Osteocyte (in vitro differentiated cells): Measurements from ENCODE around the gene THSD4. TPM values are rescaled to one million over a fixed set of nuclear protein-coding genes. Genes with fewer than 3 reads are reported as not detected.

Source experiments
- DNase-seq: peaks from one replicate; pipeline ENCODE4 v3.0.0; 2021; ENCODE audit warnings: mixed read lengths; ENCODE audit not compliant: unreplicated experiment; ENCODE audit errors: extremely low spot score
- H3K27ac Mint-ChIP-seq: one replicate; pipeline ENCODE4 v1.8.0; 2021; ENCODE audit warnings: mild to moderate bottlenecking, mixed read lengths; ENCODE audit not compliant: unreplicated experiment
- H3K27me3 Mint-ChIP-seq: one replicate; pipeline ENCODE4 v1.8.0; 2021; ENCODE audit warnings: mixed read lengths; ENCODE audit not compliant: unreplicated experiment
- H3K36me3 Mint-ChIP-seq: one replicate; pipeline ENCODE4 v1.8.0; 2021; ENCODE audit warnings: mixed read lengths; ENCODE audit not compliant: unreplicated experiment
- H3K4me1 Mint-ChIP-seq: one replicate; pipeline ENCODE4 v1.8.0; 2021; ENCODE audit warnings: mixed read lengths; ENCODE audit not compliant: unreplicated experiment
- H3K4me3 Mint-ChIP-seq: one replicate; pipeline ENCODE4 v1.8.0; 2021; ENCODE audit warnings: mild to moderate bottlenecking, moderate library complexity, mixed read lengths; ENCODE audit not compliant: unreplicated experiment
- H3K9me3 Mint-ChIP-seq: one replicate; pipeline ENCODE4 v1.8.0; 2021; ENCODE audit warnings: mixed read lengths; ENCODE audit not compliant: unreplicated experiment
- total RNA-seq: library from RNA; stranded (reverse); gene quantifications from 2 replicates; pipeline ENCODE4 v1.2.1, GENCODE V29; 2021
- TF ChIP-seq, protein P1 (sequence below): fragments of 200-600 bp; sonication (generic); IDR thresholded peaks from 2 replicates; pipeline ENCODE4 v1.5.0; 2021; ENCODE audit warnings: antibody characterized with exemption, mild to moderate bottlenecking, moderate library complexity

The THSD4 gene
- total RNA-seq, 1 donor from 2014 or later, result 5.7 TPM

DNA sequence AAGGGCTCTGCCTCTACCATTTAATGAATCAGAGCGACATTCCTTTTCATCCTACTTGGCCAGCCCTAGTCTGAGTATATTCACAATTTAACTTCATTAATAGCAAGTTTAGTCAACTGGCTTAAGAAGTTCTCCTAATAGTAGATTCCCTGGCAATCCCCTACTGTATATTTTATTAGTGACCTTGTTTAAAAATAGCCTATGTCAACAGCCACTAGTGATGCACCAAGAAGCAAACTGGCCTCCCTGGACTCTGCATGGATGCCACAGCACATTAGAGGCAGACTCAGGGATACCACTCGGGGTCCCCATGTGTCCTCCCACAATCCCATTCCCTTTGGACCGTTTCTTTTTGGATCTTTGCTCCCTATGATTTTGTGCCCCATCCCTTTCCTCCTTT, 83.6 kb downstream of the THSD4 start:
- Mint-ChIP-seq H3K9me3 (no peaks in the 10 kb centered on the region), H3K4me3 (no peak overlapping the region), H3K36me3 (no peaks in the 10 kb centered on the region), H3K27ac (no peak overlapping the region), H3K27me3 (no peaks in the 10 kb centered on the region), H3K4me1 (peaks cover 4% of the 10 kb centered on the region)
- TF ChIP-seq, protein P1, sequence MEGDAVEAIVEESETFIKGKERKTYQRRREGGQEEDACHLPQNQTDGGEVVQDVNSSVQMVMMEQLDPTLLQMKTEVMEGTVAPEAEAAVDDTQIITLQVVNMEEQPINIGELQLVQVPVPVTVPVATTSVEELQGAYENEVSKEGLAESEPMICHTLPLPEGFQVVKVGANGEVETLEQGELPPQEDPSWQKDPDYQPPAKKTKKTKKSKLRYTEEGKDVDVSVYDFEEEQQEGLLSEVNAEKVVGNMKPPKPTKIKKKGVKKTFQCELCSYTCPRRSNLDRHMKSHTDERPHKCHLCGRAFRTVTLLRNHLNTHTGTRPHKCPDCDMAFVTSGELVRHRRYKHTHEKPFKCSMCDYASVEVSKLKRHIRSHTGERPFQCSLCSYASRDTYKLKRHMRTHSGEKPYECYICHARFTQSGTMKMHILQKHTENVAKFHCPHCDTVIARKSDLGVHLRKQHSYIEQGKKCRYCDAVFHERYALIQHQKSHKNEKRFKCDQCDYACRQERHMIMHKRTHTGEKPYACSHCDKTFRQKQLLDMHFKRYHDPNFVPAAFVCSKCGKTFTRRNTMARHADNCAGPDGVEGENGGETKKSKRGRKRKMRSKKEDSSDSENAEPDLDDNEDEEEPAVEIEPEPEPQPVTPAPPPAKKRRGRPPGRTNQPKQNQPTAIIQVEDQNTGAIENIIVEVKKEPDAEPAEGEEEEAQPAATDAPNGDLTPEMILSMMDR, result no peak
- no peak for DNase-seq

DNA sequence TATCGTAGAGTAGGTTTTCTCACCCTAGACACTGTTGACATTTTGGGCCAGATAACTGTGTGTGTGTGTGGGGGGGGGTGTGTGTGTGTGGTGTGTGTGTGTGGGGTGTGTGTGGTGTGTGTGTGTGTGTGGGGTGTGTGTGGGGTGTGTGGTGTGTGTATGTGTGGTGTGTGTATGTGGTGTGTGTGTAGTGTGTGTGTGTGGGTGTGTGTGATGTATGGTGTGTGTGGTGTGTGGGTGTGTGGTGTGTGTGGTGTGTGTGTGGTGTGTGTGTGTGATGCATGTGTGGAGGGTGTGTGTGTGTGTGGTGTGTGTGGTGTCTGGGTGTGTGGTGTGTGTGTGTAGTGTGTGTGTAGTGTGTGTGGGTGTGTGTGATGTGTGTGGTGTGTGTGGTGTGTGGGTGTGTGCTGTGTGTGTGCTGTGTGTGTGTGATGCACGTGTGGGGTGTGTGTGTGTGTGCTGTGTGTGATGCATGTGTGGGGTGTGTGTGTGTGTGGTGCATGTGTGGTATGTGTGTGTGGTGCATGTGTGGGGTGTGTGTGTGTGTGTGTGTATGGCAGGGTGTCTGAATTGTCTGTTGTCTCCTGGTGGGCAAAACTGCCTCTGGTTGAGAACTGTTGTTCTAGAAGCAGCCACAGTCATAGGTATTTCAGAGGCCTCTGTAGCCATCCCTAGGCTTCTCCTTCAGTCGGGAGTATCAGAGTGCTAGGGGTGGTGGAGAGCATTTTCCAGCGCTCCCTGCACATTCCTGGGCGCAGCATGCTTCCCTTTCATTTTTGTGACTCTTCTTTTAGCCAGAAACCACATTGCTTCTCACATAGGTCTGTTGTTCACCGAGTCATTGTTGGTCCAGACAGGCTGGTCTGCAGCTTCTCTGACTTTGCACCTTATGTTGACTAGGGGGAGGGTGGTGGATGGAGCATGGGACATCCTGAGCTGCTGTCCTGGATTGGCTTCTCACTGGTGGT, 84.4 kb downstream of the THSD4 start:
- Mint-ChIP-seq H3K4me1 (peaks cover 4% of the 10 kb centered on the region), H3K27me3 (no peaks in the 10 kb centered on the region), H3K36me3 (no peaks in the 10 kb centered on the region), H3K4me3 (no peak overlapping the region), H3K27ac (no peak overlapping the region), H3K9me3 (no peaks in the 10 kb centered on the region)
- no peak for DNase-seq
- TF ChIP-seq, protein P1, result no peak

GRCh38 chr15:71201477-71201876, 86.2 kb downstream of the THSD4 start:
- no peaks in the 10 kb centered on the region for H3K36me3 Mint-ChIP-seq

DNA sequence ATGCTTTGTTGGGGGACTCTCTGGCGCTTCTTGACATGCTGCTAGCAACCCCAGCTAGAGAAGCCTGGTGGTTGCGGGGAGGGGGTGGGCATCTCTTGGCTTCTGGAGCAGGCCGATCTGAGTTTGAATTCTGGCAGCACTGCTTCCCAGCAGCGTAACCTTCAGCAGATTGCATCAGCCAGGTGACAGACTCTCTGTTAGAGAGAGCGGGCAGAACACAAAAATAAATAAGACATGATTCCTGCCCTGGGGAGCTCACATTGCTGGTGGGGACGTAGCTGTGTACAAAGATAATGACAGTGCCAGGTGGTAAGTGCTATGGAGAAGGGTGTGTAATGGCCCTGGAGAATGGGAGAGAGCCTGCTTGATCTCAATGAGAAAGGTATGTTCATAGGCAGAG, 87.4 kb downstream of the THSD4 start:
- H3K27ac Mint-ChIP-seq, result no peak overlapping the region
- H3K9me3 Mint-ChIP-seq, result no peaks in the 10 kb centered on the region
- no peaks in the 10 kb centered on the region for H3K27me3 Mint-ChIP-seq
- TF ChIP-seq, protein P1, result no peak
- H3K4me1 Mint-ChIP-seq, result peaks cover 4% of the 10 kb centered on the region
- no peak for DNase-seq
- no peak overlapping the region for H3K4me3 Mint-ChIP-seq
- H3K36me3 Mint-ChIP-seq, result no peaks in the 10 kb centered on the region

More at GRCh38 chr15:71201477-71201876, 86.2 kb downstream of the THSD4 start:
- Mint-ChIP-seq H3K4me1 (peaks cover 4% of the 10 kb centered on the region), H3K4me3 (no peak overlapping the region), H3K27me3 (no peaks in the 10 kb centered on the region), H3K27ac (no peak overlapping the region), H3K9me3 (no peaks in the 10 kb centered on the region)
- TF ChIP-seq, protein P1, result no peak
- no peak for DNase-seq
